ENCODE data around the gene NT5DC2.

The NT5DC2 gene

GRCh38 chr3:52516509-52517195 lies 17.0 kb downstream of the NT5DC2 start:
- H2AFZ ChIP-seq (ENCODE audit: low read length) = no peak overlapping the region
- no peaks in the 10 kb centered on the region for H4K20me1 ChIP-seq (ENCODE audit: insufficient read depth, low read length, poor library complexity, severe bottlenecking)
- no peaks in the 10 kb centered on the region for H3K9me2 ChIP-seq (replicated peaks; ENCODE audit: low read depth, low read length)
- H3F3A ChIP-seq (ENCODE audit: low read depth) = no peaks in the 10 kb centered on the region
- no peaks in the 10 kb centered on the region for H3K27me3 ChIP-seq (ENCODE audit: insufficient read depth, low read length, poor library complexity, severe bottlenecking)
- no peaks in the 10 kb centered on the region for H3K79me2 ChIP-seq (ENCODE audit: insufficient read depth, low read length)
- TF ChIP-seq CTCF (conservative IDR thresholded peaks at IDR 0.05; ENCODE audit: low read length) (no peak), EZH2phosphoT487 (IDR thresholded peaks at IDR 0.05; ENCODE audit: borderline replicate concordance) (no peak)
- H3K9ac ChIP-seq (ENCODE audit: low read depth, low read length, poor library complexity, severe bottlenecking) = no peak overlapping the region
- H3K36me3 ChIP-seq (ENCODE audit: insufficient read depth, low read length) = no peaks in the 10 kb centered on the region
- no peak overlapping the region for H3K4me3 ChIP-seq (ENCODE audit: low read length, poor library complexity, severe bottlenecking)
- no peaks in the 10 kb centered on the region for H3K9me3 ChIP-seq (ENCODE audit: insufficient read depth, low read depth, low read length)
- no peaks in the 10 kb centered on the region for H3K4me1 ChIP-seq (ENCODE audit: insufficient read depth, low read length, poor library complexity, severe bottlenecking)
- no peak overlapping the region for H3K4me2 ChIP-seq (ENCODE audit: low read depth, low read length, poor library complexity, severe bottlenecking)

DNA sequence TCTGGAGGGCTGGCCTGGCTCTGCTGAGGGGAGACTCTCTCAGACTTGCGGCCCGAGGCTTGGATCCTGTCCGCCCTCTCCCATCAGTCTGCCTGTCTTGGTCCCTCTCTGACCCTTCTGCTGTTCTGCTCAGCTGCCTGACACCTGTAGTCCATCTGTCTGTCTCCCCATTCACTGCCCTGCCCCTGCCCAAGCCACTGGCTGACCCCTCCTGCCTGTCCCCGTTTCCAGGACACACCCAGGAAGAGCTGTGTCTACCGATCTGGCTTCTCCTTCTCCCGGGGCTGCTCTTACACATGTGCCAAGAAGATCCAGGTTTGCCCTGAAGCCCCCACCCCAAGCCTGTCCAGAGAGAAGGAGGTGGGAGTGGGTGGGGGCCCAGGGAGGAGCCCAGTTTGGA lies 18.5 kb downstream of the NT5DC2 start:
- no peaks in the 10 kb centered on the region for H3K9me3 ChIP-seq (ENCODE audit: insufficient read depth, low read depth, low read length)
- no peak overlapping the region for H3K4me3 ChIP-seq (ENCODE audit: low read length, poor library complexity, severe bottlenecking)
- H3K4me1 ChIP-seq (ENCODE audit: insufficient read depth, low read length, poor library complexity, severe bottlenecking) = no peaks in the 10 kb centered on the region
- no peaks in the 10 kb centered on the region for H3F3A ChIP-seq (ENCODE audit: low read depth)
- no peaks in the 10 kb centered on the region for H3K9me2 ChIP-seq (replicated peaks; ENCODE audit: low read depth, low read length)
- no peak overlapping the region for H2AFZ ChIP-seq (ENCODE audit: low read length)
- TF ChIP-seq CTCF (conservative IDR thresholded peaks at IDR 0.05; ENCODE audit: low read length) = no peak
- TF ChIP-seq EZH2phosphoT487 (IDR thresholded peaks at IDR 0.05; ENCODE audit: borderline replicate concordance) = no peak
- no peak overlapping the region for H3K4me2 ChIP-seq (ENCODE audit: low read depth, low read length, poor library complexity, severe bottlenecking)
- no peaks in the 10 kb centered on the region for H4K20me1 ChIP-seq (ENCODE audit: insufficient read depth, low read length, poor library complexity, severe bottlenecking)
- no peak overlapping the region for H3K9ac ChIP-seq (ENCODE audit: low read depth, low read length, poor library complexity, severe bottlenecking)
- no peaks in the 10 kb centered on the region for H3K27me3 ChIP-seq (ENCODE audit: insufficient read depth, low read length, poor library complexity, severe bottlenecking)
- no peaks in the 10 kb centered on the region for H3K79me2 ChIP-seq (ENCODE audit: insufficient read depth, low read length)
- H3K36me3 ChIP-seq (ENCODE audit: insufficient read depth, low read length) = no peaks in the 10 kb centered on the region

- H3K4me2 ChIP-seq (ENCODE audit: low read depth, low read length, poor library complexity, severe bottlenecking) = no peak overlapping the region
- H3K4me3 ChIP-seq (ENCODE audit: low read length, poor library complexity, severe bottlenecking) = no peak overlapping the region
- no peak overlapping the region for H3K9ac ChIP-seq (ENCODE audit: low read depth, low read length, poor library complexity, severe bottlenecking)
- no peak for TF ChIP-seq CTCF (conservative IDR thresholded peaks at IDR 0.05; ENCODE audit: low read length)
- no peak overlapping the region for H2AFZ ChIP-seq (ENCODE audit: low read length)
- no peaks in the 10 kb centered on the region for H3F3A ChIP-seq (ENCODE audit: low read depth)
- no peaks in the 10 kb centered on the region for H3K27me3 ChIP-seq (ENCODE audit: insufficient read depth, low read length, poor library complexity, severe bottlenecking)
- no peaks in the 10 kb centered on the region for H4K20me1 ChIP-seq (ENCODE audit: insufficient read depth, low read length, poor library complexity, severe bottlenecking)
- no peaks in the 10 kb centered on the region for H3K79me2 ChIP-seq (ENCODE audit: insufficient read depth, low read length)
- no peaks in the 10 kb centered on the region for H3K9me2 ChIP-seq (replicated peaks; ENCODE audit: low read depth, low read length)
- no peaks in the 10 kb centered on the region for H3K36me3 ChIP-seq (ENCODE audit: insufficient read depth, low read length)
- no peaks in the 10 kb centered on the region for H3K4me1 ChIP-seq (ENCODE audit: insufficient read depth, low read length, poor library complexity, severe bottlenecking)
- H3K9me3 ChIP-seq (ENCODE audit: insufficient read depth, low read depth, low read length) = no peaks in the 10 kb centered on the region
These were observed 19.1 kb downstream of the NT5DC2 start for GRCh38 chr3:52514576-52514975.

Data from Loucy (cell line).